HG02642 (cell line): ENCODE measurements around the gene GFRA3.
"Not testable (repeated sequence)": the region's sequence is repeated elsewhere in the genome, so short reads cannot be mapped to it uniquely, and the experiment has no call there.

ENCODE experiments used
- ATAC-seq: cut with Tn5 transposase; IDR thresholded peaks from one replicate; pipeline ENCODE4 v1.9.1; 2021; ENCODE audit warnings: mild to moderate bottlenecking; ENCODE audit not compliant: unreplicated experiment, poor library complexity

The GFRA3 gene

DNA sequence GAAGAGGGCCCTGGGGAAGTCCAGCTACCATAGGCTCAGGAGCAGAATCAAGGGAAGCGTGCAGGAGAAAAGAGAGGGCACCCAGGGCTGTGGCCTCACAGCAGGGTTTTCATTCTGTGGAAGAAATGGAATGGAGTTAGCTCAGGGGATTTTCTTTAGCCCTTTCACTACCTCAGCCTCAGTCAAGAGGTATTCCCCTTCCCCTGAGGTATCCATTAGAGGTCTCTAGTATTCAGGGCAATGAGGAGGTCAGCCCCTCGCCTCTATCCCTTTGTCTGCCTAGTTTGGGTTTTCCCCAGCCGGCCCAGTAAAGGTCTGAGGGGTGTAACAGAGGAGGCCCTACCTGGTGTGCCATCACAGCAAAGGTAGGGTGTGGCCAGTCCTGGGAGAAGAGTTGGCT is 21.5 kb downstream of the GFRA3 start:
- ATAC-seq: no peak

DNA sequence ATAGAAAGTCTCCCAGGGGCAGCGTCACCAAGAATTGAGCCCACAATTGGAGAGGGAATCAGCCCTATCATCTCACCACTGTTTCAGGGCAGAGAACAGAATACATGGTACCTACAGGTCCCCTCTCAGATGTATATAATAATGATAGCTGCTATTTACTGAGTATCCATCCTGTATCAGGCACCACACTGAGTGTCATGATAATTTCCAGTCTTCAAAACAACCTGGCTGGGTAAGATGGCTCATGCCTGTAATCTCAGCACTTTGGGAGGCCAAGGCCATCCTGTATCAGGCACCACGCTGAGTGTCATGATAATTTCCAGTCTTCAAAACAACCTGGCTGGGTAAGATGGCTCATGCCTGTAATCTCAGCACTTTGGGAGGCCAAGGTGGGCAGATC is 26.6 kb downstream of the GFRA3 start:
- ATAC-seq: not testable (repeated sequence)

DNA sequence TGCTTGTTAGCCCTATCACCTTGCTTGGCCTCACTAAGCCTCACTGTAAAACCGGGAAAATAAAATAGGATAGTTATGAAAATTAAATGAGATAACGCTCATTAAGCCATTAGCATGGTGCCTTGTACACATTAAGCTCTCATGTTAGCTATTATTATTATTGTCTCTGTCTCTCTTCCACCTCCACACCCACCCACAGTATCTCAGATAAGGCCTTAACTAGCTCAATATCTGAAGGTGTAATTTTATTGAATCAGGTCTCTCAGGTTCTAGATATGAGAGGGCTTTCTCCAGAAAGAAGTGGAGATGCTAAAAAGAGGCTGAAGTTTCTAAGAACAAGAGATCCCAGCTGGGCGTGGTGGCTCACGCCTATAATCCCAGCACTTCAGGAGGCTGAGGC is 27.6 kb downstream of the GFRA3 start:
- ATAC-seq: no peak

DNA sequence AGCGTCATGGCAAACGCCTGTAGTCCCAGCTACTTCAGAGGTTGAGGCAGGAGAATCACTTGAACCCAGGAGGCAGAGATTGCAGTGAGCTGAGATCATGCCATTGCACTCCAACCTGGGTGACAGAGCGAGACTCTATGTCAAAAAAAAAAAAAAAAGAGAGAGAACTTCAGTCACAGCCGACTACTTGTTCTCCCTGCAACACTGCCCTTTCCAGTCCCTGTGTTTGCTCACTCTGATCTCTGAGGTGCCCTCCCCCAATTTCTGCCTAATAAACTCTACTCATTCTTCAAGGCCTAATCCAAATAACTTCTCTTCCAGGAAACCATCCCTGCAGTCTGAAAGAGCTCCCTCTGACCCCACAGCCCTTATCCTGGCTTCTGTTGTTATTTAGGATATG is 28.1 kb downstream of the GFRA3 start:
- ATAC-seq: no peak

DNA sequence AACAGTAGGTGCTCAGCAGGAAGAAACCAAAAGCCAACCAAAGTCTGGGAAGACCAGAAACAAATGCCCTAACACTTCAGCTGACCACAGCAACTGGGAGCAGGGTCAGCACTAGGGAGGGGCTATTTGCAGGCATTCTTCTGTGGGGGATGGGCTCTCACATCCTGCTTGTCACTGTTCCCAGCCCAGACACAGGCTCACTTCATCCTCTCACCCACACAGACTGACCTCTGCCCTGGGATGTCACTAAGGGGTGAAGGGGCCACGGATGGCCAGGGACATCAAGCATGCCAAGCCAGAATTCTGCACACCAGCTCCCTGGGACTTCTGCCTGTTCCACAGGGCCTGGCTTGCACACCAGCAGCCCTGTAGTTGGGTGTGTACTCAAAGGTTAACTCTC is 28.7 kb downstream of the GFRA3 start:
- ATAC-seq: no peak

DNA sequence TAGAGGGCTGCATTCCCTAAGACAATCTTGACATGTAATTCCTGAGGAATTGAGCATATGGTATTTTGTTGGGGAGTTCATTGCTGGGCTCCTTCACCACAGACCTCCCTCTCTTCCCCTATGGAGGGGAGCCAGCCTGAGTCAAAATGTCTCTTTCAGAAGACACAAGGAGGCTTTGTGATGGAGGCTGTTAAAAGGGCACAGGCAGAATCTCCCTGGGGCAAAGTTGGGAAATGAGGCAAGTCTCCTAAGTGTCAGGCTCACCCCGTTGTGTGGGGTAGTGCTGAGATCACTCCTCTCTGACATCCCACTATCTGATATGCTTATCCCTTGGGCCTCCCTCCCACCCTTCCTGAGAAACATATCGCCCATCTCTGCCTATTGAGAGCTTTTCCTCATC is 30.6 kb downstream of the GFRA3 start:
- no peak for ATAC-seq

DNA sequence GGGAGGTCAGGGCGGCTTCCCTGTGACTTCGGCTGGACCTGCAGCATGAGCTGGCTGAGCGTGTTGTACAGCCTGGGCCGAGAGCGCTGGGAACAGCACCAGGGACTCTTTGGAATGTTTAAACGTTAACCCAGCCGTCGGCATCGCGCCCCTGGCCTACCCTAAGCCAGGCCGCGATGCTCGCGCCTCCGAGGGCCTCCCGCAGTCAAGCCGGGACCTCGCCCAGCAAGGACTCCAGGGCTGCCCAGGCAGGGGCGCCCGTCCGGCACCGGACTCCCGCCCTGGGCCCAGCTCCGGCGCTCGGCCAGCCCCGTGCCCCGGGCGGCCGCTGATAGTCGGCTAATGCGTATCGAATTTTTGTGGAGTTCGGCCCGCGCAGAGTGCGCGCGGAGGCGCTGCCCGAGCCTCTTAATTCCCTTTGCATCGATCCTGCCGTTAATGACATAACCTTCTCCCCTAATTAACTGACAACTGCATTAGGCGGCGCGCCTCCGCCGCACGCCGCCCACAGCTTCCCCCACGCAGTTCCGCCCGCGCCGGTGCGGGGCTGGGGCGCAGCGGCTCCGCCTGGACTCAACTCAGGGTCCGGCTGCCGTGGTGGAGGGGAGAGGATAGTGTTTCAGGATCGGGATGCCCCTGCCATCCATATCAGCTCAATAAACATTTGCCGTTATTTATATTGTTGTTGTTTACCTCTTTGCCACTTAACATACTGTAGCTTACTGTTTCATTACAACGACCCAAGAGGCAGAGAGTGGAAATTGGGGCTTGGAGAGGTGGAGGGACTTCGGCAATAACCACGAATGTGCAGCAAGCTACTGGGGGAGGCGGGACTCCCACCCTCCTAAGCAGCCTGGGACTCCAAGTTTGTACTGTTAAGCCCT is 32.5 kb downstream of the GFRA3 start:
- no peak for ATAC-seq

DNA sequence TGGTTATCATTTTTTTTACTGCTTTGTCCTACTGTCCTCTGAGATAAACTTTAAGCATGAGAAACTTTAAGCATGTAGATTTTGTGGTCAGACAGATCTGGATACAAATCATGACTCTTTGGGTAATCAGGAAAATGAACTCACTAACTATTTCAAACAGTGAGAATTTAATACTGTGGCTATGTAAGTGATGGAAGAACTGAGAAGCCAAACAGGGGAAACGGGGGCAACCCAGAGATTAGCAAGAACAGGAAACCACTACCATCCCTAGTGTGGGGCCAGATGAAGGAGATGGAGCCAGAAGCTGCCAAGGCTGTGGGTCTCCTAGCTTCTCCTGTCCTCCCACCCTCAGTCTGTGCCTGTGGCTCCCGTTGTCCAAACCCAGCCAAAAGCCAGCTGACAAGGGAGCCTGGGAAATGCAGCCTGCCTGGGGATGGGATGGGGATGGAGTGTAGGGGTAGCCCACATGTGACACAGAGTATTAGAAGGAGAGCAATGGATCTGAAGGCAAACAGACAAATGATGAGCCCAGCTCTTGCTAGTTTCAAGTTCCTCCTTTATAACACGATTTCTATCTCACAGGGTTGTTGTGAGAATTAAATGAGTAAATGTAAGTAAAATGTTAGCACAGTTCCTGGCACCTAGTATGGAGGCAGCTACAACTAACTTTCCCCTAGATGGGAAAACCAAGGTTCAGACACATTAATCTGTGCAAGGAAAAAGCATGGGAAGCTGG is 33.6 kb downstream of the GFRA3 start:
- no peak for ATAC-seq

DNA sequence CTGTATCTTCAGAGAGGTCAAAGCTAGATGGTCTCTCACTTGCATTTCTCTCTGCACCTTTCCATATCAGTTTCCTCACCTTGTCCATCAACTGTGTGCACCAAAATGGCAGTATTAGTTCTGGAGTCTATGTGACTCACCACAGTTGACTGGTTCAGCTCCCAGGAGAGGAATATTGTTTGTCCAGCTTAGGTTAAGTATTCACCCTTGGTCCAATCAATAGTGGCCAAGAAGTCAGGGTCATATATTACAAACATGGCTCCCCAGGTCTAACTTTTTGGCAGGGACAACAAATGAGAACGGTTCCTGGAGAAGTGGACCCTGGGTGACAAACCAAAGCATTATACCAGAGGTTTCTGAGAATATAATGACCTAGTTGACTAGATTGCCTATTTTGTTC is 36.4 kb downstream of the GFRA3 start:
- no peak for ATAC-seq

DNA sequence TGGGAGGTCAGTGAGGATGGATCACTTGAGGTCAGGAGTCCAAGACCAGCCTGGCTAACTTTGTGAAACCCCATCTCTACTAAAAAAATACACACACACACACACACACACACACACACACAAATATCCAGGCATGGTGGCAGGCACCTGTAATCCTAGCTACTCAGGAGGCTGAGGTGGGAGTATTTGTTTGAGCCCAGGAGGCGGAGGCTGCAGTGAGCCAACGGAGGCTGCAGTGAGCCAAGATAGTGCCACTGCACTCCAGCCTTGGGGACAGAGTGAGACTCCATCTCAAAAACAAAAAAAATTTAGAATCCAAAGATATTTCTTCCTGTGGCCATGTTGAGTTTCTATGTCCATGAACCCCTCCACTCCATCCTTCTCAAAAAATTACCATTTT is 39.8 kb downstream of the GFRA3 start:
- ATAC-seq: no peak

DNA sequence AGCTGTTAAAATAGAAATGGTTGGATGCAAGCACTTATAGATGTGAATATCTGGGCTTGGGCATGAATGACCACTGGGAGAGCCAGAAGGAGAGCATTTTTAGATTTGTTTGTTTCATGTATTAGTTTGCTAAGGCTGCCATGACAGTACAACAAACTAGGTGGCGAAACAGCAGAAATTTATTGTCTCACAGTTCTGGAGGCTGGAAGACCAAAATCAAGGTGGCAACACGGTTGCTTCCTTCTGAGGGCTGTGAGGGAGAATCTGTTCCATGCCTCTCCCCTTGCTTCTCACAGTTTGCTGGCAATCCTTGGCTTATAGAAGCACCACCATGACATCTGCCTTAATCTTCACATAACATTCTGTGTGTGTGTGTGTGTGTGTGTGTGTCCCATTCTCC is 41.1 kb downstream of the GFRA3 start:
- ATAC-seq: no peak

DNA sequence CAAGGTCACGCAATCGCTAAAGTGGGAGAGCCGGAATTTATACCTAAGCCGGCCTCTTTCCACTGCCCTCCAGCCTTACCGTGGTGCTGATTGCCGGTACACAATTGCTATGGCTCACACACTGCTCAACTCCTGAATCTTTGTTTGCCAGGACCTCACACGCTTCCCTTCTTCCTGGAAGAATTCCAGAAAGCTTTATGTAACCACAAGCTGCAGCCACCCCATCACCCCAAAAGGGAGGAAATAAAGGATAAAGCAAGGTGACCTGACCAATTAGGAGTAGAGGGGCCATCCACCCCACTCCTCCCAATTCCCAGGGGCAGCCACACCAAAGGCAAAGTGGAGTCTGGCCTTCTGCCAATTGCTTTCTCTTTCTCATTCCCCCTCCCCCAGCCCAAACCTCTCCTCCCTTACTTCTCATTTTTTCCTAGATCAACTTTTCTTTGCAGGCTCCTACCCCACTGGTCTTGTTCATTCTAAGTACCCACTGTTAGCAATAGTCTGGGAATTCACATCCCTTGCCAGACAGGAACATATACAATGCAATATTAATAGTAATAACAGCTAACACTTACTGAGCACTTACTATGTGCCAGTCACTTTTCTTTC is 43.3 kb downstream of the GFRA3 start:
- no peak for ATAC-seq

DNA sequence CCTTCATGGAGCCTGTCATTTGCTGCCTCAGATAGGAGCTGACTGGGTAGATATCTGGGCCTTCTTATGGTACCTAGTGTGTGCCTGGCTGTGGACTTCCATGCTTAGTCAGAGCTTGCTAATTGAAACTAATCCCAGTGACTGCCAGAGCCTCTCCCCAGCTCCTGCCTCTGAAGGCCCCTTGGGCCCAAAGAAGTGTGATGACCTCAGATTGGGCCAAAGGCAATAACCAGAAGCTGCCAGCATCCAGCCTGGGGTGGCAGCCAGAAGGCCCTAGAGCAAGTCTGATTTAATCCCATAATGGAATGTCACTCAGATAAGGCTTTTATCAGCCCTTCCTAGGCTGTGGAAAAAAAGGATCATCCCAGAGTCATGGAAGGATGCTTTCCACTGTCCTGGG is 44.2 kb downstream of the GFRA3 start:
- no peak for ATAC-seq

DNA sequence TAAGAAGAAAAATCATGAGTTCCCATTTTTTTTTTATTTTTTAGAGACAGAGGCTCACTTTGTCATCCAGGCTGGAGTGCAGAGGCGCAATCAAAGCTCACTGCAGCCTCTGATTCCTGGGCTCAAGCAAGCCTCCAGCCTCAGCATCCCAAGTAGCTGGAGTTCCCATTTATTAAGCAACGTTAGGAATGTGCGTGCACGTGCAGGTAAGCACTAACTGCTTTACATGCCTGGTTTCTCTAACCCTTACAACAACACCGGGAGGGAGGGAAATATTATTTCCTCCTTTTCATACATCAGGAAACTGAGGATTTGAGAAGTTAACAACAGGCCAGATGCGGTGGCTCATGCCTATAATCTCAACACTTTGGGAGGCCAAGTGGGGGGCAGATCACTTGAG is 45.0 kb downstream of the GFRA3 start:
- no peak for ATAC-seq

DNA sequence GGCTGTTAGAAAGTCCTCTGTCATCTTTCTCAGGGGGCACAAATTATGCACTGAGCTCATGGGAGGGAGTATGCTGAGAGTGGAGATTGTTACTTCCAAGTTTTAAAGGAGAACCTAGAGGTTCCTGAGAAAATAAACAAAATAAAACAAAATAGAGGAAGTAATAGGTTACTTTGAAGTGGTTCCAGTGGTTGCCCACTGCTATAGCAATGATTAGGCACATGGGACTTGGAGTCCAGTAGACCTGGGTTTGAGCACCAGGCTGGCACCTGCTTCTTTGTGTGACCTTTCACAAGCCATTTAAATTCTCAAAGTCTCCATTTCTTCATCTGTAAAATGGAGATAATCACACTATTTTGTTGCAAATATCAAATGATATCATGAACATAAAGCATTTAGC is 47.5 kb downstream of the GFRA3 start:
- no peak for ATAC-seq

DNA sequence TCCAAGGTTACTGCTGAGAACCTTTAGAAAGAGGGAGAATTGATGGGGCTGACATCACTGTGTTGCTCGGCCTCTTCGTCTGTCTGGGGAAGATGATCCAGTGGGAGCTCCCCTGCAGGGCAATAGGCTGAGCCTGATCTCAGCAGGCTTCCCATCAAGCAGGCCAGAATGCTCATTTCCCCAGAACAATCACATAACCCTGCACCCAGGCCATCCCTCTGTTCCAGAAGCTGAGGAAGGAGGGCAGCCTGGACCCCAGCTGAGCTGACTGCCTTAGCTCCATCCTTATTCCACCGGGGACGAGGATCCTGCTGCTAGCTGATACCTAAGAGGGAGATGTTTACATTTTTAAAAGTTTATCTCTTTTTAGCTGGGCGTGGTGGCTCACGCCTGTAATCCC is 49.7 kb downstream of the GFRA3 start:
- no peak for ATAC-seq

DNA sequence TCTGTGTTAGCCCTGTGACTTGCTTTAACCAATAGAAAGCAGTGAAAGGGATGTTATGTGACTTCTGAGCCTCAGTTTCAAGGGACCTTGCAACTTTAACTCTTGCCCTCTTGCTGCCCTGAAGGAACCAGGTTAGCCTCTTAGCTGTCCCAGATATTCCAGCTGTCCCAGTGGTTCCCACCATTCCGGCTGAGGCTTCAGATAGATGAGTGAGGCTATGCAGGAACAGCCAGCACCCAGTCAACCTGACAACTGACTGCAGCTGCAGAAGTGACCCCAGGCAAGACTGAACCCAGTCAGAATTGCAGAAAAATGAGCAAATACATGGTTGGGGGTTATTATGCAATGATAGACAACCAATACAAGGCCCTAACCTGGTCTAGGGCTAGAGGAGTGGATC is 50.9 kb downstream of the GFRA3 start:
- ATAC-seq: no peak

DNA sequence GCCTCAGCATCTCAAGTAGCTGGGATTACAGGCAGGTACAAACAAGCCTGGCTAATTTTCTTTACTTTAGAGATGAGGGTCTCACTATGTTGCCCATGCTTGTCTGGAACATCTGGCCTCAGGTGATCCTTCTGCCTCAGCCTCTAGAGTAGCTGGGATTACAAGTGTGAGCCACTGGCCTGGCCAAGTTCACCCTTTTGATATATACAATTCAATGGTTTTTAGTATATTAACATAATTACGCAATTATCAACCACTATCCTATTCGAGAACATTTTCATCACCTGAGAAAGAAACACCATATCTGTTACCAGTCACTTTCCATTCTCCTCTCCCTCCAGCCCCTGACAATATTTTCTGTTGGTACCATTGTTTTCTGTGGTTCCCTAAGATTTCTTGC is 57.6 kb downstream of the GFRA3 start:
- no peak for ATAC-seq

DNA sequence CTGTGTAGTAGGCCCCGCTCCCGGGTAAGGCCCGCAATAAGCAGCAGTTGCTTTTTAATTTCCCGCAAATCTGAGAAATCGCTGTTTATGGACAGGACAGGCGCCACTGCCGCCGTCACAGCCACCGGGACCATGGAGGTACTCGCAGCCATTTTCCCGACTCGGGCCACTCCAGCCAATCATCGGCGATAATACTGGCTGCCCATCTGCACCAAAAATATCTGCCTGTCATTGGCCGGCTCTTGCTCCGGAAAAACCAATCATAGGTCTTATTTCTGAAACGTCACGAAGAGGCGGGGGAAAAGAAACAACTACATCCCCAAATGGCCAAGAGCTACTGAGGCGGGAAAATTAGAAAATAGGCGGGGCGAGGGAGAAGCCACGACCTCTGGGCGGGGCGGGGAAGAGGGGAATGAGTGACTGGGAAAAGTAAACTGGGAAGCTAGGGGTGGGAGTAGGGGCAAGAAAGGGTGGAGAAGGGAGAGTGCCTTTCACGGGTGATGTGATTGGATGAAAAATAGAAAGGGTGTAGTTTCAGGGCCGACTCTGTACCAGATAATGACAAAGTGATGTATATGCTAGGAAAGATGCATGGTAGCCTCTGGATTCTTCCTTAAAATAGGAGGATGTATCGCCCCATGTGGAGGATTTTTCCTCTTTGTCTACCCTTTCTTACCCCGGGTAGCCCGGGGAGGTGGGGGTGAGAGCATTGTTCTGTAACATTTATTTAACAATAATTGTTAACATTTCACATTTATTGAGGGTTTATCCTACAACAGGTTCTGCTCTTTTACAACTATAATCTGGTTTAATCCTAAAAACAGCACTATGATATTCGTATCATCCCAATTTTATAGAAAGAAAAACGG is 61.0 kb downstream of the GFRA3 start, which contains the start of gene CDC23:
CDC23 (minus strand) TSS at position 163 of the 869 bp plus-strand sequence; CDS start at position 152, 11 bp downstream.
- ATAC-seq: peak; percentile 98

DNA sequence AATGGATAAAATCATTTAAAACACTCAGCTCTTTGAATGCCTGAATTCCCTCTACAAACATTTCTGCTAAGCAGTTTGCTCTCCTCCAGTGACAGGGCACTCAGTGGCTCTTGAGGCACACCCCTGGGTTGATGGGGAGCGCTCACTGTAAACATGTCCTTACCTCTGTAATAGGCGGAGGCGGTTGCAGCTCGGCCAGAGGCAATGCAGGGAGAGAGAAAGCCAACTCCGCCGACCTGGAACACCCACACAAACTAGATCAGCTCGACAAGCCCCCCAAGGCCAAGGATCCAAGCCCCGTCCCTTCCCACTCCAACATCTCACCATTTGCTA is 61.6 kb downstream of the GFRA3 start:
- ATAC-seq: peak; percentile 7
